ENCODE measurements around the gene JUP.

GRCh38 chr17:41812381-41813151 is 26.1 kb upstream of the JUP start, which contains the start of gene FKBP10:
- peak in 1 of 3 experiments; percentile 14 for TF ChIP-seq CTCF (IDR thresholded peaks at IDR 0.05)
- no peak for TF ChIP-seq POLR2A (IDR thresholded peaks at IDR 0.05; ENCODE audit: low read depth)
- peak in 1 of 2 donors; percentile 45 for TF ChIP-seq POLR2AphosphoS5 (IDR thresholded peaks at IDR 0.05)
- TF ChIP-seq EP300 (IDR thresholded peaks at IDR 0.05) = no peak
